Measurements from ENCODE around the gene ADAM23.

Gene ADAM23

DNA sequence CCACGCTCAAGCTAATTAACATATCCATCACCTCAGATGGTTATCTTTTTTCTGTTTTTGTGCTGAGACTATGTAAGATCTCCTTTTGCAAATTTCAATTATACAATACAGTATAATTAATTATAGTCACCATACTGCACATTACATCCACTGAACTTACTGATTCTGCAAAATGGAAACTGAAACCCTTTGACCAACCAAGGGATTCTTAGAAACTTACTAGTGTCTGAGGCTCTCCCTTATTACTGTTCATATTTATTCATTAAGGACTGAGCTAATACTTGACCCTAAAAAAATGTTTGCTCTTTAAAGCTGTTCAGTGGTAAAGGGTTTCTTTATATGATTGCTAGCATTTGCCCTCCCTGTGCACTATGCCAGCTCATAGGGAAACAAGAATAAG, 50.7 kb downstream of the ADAM23 start:
- H3K79me2 ChIP-seq (ENCODE audit: control insufficient read depth, low read length) = no peaks in the 10 kb centered on the region
- no peak overlapping the region for H3K4me3 ChIP-seq (ENCODE audit: low read length)
- no peak overlapping the region for H3K27ac ChIP-seq (ENCODE audit: low read depth, low read length)
- H4K20me1 ChIP-seq (ENCODE audit: control insufficient read depth, insufficient read depth, low read depth, low read length) = no peaks in the 10 kb centered on the region
- no peaks in the 10 kb centered on the region for H3K9me3 ChIP-seq (ENCODE audit: control insufficient read depth, insufficient read depth, low read length)
- TF ChIP-seq CTCF (IDR thresholded peaks at IDR 0.05; ENCODE audit: low read depth, low read length, poor library complexity, severe bottlenecking) (no peak), EZH2phosphoT487 (IDR thresholded peaks at IDR 0.05; ENCODE audit: borderline replicate concordance, low read length) (no peak)
- H3K4me1 ChIP-seq (ENCODE audit: control insufficient read depth, low read length) = no peaks in the 10 kb centered on the region
- H3K4me2 ChIP-seq (ENCODE audit: low read length) = no peak overlapping the region
- H3K36me3 ChIP-seq (ENCODE audit: control insufficient read depth, low read length) = no peaks in the 10 kb centered on the region
- no peaks in the 10 kb centered on the region; the same call in 1 of the 2 replicates for H3K27me3 ChIP-seq (ENCODE audit: control insufficient read depth, low read length)
- no peaks in the 10 kb centered on the region for H3K9me2 ChIP-seq (replicated peaks; ENCODE audit: control insufficient read depth, low read length)
- no peaks in the 10 kb centered on the region for H3F3A ChIP-seq (ENCODE audit: control insufficient read depth, insufficient read depth)

- Histone ChIP-seq H3K4me1 (ENCODE audit: control insufficient read depth, low read length) (no peaks in the 10 kb centered on the region), H3F3A (ENCODE audit: control insufficient read depth, insufficient read depth) (no peaks in the 10 kb centered on the region), H3K27me3 (ENCODE audit: control insufficient read depth, low read length) (no peaks in the 10 kb centered on the region), H4K20me1 (ENCODE audit: control insufficient read depth, insufficient read depth, low read depth, low read length) (no peaks in the 10 kb centered on the region), H3K36me3 (ENCODE audit: control insufficient read depth, low read length) (no peaks in the 10 kb centered on the region), H3K4me3 (ENCODE audit: low read length) (no peak overlapping the region), H3K4me2 (ENCODE audit: low read length) (no peak overlapping the region), H3K79me2 (ENCODE audit: control insufficient read depth, low read length) (no peaks in the 10 kb centered on the region), H3K9me3 (ENCODE audit: control insufficient read depth, insufficient read depth, low read length) (no peaks in the 10 kb centered on the region), H3K27ac (ENCODE audit: low read depth, low read length) (no peak overlapping the region), H3K9me2 (replicated peaks; ENCODE audit: control insufficient read depth, low read length) (no peaks in the 10 kb centered on the region)
- TF ChIP-seq EZH2phosphoT487 (IDR thresholded peaks at IDR 0.05; ENCODE audit: borderline replicate concordance, low read length) = no peak
- peak; percentile 16 for TF ChIP-seq CTCF (IDR thresholded peaks at IDR 0.05; ENCODE audit: low read depth, low read length, poor library complexity, severe bottlenecking)
Measured at GRCh38 chr2:206502729-206503128, 59.4 kb downstream of the ADAM23 start.

- Histone ChIP-seq H4K20me1 (ENCODE audit: control insufficient read depth, insufficient read depth, low read depth, low read length) (no peaks in the 10 kb centered on the region), H3K4me1 (ENCODE audit: control insufficient read depth, low read length) (no peaks in the 10 kb centered on the region), H3K27ac (ENCODE audit: low read depth, low read length) (no peak overlapping the region), H3K27me3 (ENCODE audit: control insufficient read depth, low read length) (no peaks in the 10 kb centered on the region; the same call in 1 of the 2 replicates), H3K4me3 (ENCODE audit: low read length) (no peak overlapping the region), H3K4me2 (ENCODE audit: low read length) (no peak overlapping the region), H3K9me2 (replicated peaks; ENCODE audit: control insufficient read depth, low read length) (no peaks in the 10 kb centered on the region), H3K9me3 (ENCODE audit: control insufficient read depth, insufficient read depth, low read length) (no peaks in the 10 kb centered on the region), H3K36me3 (ENCODE audit: control insufficient read depth, low read length) (no peaks in the 10 kb centered on the region), H3K79me2 (ENCODE audit: control insufficient read depth, low read length) (no peaks in the 10 kb centered on the region), H3F3A (ENCODE audit: control insufficient read depth, insufficient read depth) (no peaks in the 10 kb centered on the region)
- no peak for TF ChIP-seq CTCF (IDR thresholded peaks at IDR 0.05; ENCODE audit: low read depth, low read length, poor library complexity, severe bottlenecking)
- TF ChIP-seq EZH2phosphoT487 (IDR thresholded peaks at IDR 0.05; ENCODE audit: borderline replicate concordance, low read length) = no peak
Measured at GRCh38 chr2:206511283-206511682, 68.0 kb downstream of the ADAM23 start.
